ENCODE data around the gene WAPL. TPM values are rescaled to one million over a fixed set of nuclear protein-coding genes. Genes with fewer than 3 reads are reported as not detected.
"Not testable (repeated sequence)": the region's sequence is repeated elsewhere in the genome, so short reads cannot be mapped to it uniquely, and the experiment has no call there.

The WAPL gene
- polyA plus RNA-seq, 3 donors, result 17.8 to 26.5 (median 18.3) TPM

GRCh38 chr10:86526606-86527005, 5.0 kb upstream of the WAPL start:
- Mint-ChIP-seq H3K27me3 (ENCODE audit: low read depth in 3 of 3) (peaks cover 0 to 3% (median 3%) of the 10 kb centered on the region in 3 donors), H3K4me3 (no peak overlapping the region), H3K27ac (no peak overlapping the region), H3K9me3 (peaks cover 0 to 2% (median 0%) of the 10 kb centered on the region in 7 donors), H3K36me3 (no peaks in the 10 kb centered on the region), H3K4me1 (peaks cover 22% of the 10 kb centered on the region)
- no peak overlapping the region for H3K4me3 ChIP-seq (replicated peaks in 1 of 3; ENCODE audit: low read depth in 2 of 3, low read length in 3 of 3)
- no peak overlapping the region for H3K27ac ChIP-seq (ENCODE audit: low read depth in 1 of 2, low read length in 2 of 2)
- H3K4me1 ChIP-seq (ENCODE audit: control insufficient read depth in 1 of 2, insufficient read depth in 2 of 2, low read length in 2 of 2), result peaks cover 8 to 10% of the 10 kb centered on the region in 2 donors
- intact Hi-C loops (cut with micrococcal nuclease), result no loop called here
- no peak overlapping the region for H2AFZ ChIP-seq (ENCODE audit: insufficient read depth, low read depth, low read length, poor library complexity, severe bottlenecking)
- H3K36me3 ChIP-seq (replicated peaks in 1 of 2; ENCODE audit: control insufficient read depth in 1 of 2, insufficient read depth in 2 of 2, low read length in 2 of 2), result no peaks in the 10 kb centered on the region
- no peaks in the 10 kb centered on the region for H3K27me3 ChIP-seq (ENCODE audit: control insufficient read depth in 2 of 2, insufficient read depth in 2 of 2, low read length in 2 of 2)
- H3K4me2 ChIP-seq (replicated peaks; ENCODE audit: extremely low read depth, low read length, poor library complexity, severe bottlenecking), result no peak overlapping the region
- H3K9ac ChIP-seq (ENCODE audit: insufficient read depth, low read length, poor library complexity, severe bottlenecking), result no peak overlapping the region
- no peak for TF ChIP-seq CTCF (IDR thresholded peaks at IDR 0.05)
- no peak for DNase-seq
- no peaks in the 10 kb centered on the region for H4K20me1 ChIP-seq (ENCODE audit: insufficient read depth, low read length)
- 98% methylated on average over 4 of the region's 4 CpGs for WGBS (ENCODE audit: insufficient coverage)
- no peaks in the 10 kb centered on the region for H3K9me3 ChIP-seq (replicated peaks in 1 of 2; ENCODE audit: control insufficient read depth in 1 of 2, insufficient read depth in 1 of 2, low read length in 2 of 2)
- peaks cover 22% of the 10 kb centered on the region for H3K79me2 ChIP-seq (ENCODE audit: insufficient read depth, low read length)

- H3K4me3 ChIP-seq (replicated peaks in 1 of 3; ENCODE audit: low read depth in 2 of 3, low read length in 3 of 3); H3K27ac Mint-ChIP-seq; H3K27ac ChIP-seq (ENCODE audit: low read depth in 1 of 2, low read length in 2 of 2); H3K36me3 ChIP-seq (replicated peaks in 1 of 2; ENCODE audit: control insufficient read depth in 1 of 2, insufficient read depth in 2 of 2, low read length in 2 of 2); H3K9me3 ChIP-seq (replicated peaks in 1 of 2; ENCODE audit: control insufficient read depth in 1 of 2, insufficient read depth in 1 of 2, low read length in 2 of 2); H3K4me3 Mint-ChIP-seq; H4K20me1 ChIP-seq (ENCODE audit: insufficient read depth, low read length); H3K27me3 ChIP-seq (ENCODE audit: control insufficient read depth in 2 of 2, insufficient read depth in 2 of 2, low read length in 2 of 2); H3K9ac ChIP-seq (ENCODE audit: insufficient read depth, low read length, poor library complexity, severe bottlenecking); H3K9me3 Mint-ChIP-seq; H2AFZ ChIP-seq (ENCODE audit: insufficient read depth, low read depth, low read length, poor library complexity, severe bottlenecking); H3K27me3 Mint-ChIP-seq (ENCODE audit: low read depth in 3 of 3); H3K36me3 Mint-ChIP-seq; intact Hi-C loops (cut with micrococcal nuclease); H3K4me2 ChIP-seq (replicated peaks; ENCODE audit: extremely low read depth, low read length, poor library complexity, severe bottlenecking); DNase-seq: not testable (repeated sequence)
- no CpG with 5 or more reads among the region's 6 CpGs for WGBS (ENCODE audit: insufficient coverage)
- H3K79me2 ChIP-seq (ENCODE audit: insufficient read depth, low read length), result peaks cover 31% of the 10 kb centered on the region
- H3K4me1 Mint-ChIP-seq, result peaks cover 23% of the 10 kb centered on the region
- H3K4me1 ChIP-seq (ENCODE audit: control insufficient read depth in 1 of 2, insufficient read depth in 2 of 2, low read length in 2 of 2), result peaks cover 10 to 13% of the 10 kb centered on the region in 2 donors
Observed at GRCh38 chr10:86525713-86526112, 4.1 kb upstream of the WAPL start.

Data from CD14-positive monocyte (primary cell).